Measurements from ENCODE around the gene TENM3. TPM values are rescaled to one million over a fixed set of nuclear protein-coding genes. Genes with fewer than 3 reads are reported as not detected.

TENM3 gene
- total and polyA plus RNA-seq, 2 of the 8 experiments (the other 6 are each of a cell fraction or from before 2014, with no cell fraction given): 36.9 to 69.3 TPM

DNA sequence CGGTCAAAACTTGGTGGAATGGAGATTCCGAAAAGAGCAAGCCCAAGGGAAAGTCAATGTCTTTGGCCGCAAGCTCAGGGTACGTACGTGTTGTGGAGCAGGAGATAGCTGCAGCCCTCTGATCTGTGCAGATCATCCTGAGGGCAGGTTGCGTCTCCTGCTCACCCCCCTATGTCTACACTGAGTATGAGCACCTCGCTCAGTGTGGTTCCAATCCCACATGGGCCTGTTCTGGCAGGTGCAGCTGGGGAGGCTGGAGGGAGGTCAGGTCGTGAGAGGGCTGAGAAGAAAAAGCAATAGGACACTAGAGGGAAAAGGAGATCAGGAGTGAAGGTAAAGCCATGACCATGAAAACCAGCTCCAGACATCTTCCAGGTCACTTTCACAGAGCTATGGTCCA is 531.9 kb downstream of the TENM3 start:
- TF ChIP-seq JUN (IDR thresholded peaks at IDR 0.05; ENCODE audit: low read depth, low read length) (no peak), JUND (IDR thresholded peaks at IDR 0.05; ENCODE audit: low read length) (no peak), POLR2AphosphoS5 (IDR thresholded peaks at IDR 0.05; ENCODE audit: low read depth, low read length) (no peak), BACH1 (IDR thresholded peaks at IDR 0.05; ENCODE audit: low read length) (no peak), SP1 (IDR thresholded peaks at IDR 0.05; ENCODE audit: low read depth, low read length) (no peak), POLR2A (IDR thresholded peaks at IDR 0.05; ENCODE audit: control extremely low read depth in 1 of 2, low read depth in 2 of 2, low read length in 2 of 2) (no peak), SRF (IDR thresholded peaks at IDR 0.05; ENCODE audit: low read depth, low read length) (no peak)
- H2BK20ac ChIP-seq (ENCODE audit: low read length): no peak overlapping the region

More for the DNA sequence above, 531.9 kb downstream of the TENM3 start:
- Histone ChIP-seq H3K9ac (replicated peaks in 1 of 4; ENCODE audit: extremely low read depth in 1 of 4, low read depth in 3 of 4, low read length in 3 of 4) (no peak overlapping the region), H2BK5ac (ENCODE audit: low read depth, low read length) (no peak overlapping the region), H3K18ac (ENCODE audit: extremely low read depth, low read length) (no peak overlapping the region), H2BK120ac (replicated peaks; ENCODE audit: low read depth, low read length) (no peak overlapping the region), H3K79me1 (ENCODE audit: low read depth, low read length) (no peaks in the 10 kb centered on the region), H4K91ac (replicated peaks; ENCODE audit: insufficient read length, low read length) (no peak overlapping the region), H2BK12ac (ENCODE audit: low read depth, low read length) (no peak overlapping the region), H3K23me2 (ENCODE audit: low read depth, low read length) (no peaks in the 10 kb centered on the region), H3K4ac (replicated peaks; ENCODE audit: insufficient read length, low read depth, low read length) (no peak overlapping the region), H4K8ac (ENCODE audit: extremely low read depth, insufficient read depth, low read length) (0 out of 2 replicates have a peak overlapping the region, but pooled peaks have one; percentile 28), H3K14ac (ENCODE audit: insufficient read length) (no peak overlapping the region), H2AK5ac (ENCODE audit: low read depth, low read length) (no peak overlapping the region; the same call in 1 of the 2 replicates), H3K79me2 (ENCODE audit: control insufficient read depth in 1 of 2, insufficient read depth in 2 of 2, low read length in 2 of 2) (no peaks in the 10 kb centered on the region), H3K9me3 (ENCODE audit: insufficient read depth in 2 of 2, low read depth in 1 of 2, low read length in 1 of 2) (no peaks in the 10 kb centered on the region), H3K4me3 (ENCODE audit: extremely low read depth in 1 of 4, insufficient read depth in 2 of 4, low read depth in 3 of 4, low read length in 4 of 4) (no peak overlapping the region), H2BK15ac (ENCODE audit: low read length) (no peak overlapping the region), H3K27me3 (replicated peaks in 1 of 4; ENCODE audit: control insufficient read depth in 3 of 4, extremely low read depth in 1 of 4, insufficient read depth in 3 of 4, low read length in 3 of 4) (no peaks in the 10 kb centered on the region), H4K5ac (ENCODE audit: insufficient read length, low read depth, low read length) (no peak overlapping the region), H3K36me3 (ENCODE audit: control insufficient read depth in 2 of 4, insufficient read depth in 4 of 4, low read length in 3 of 4) (peaks cover 2 to 11% (median 7%) of the 10 kb centered on the region in 4 experiments; a peak in 5 of 8 replicates), H3K23ac (ENCODE audit: insufficient read length) (no peak overlapping the region), H3K4me1 (replicated peaks in 1 of 4; ENCODE audit: control insufficient read depth in 3 of 4, insufficient read depth in 4 of 4, low read length in 3 of 4) (peaks cover 4 to 12% (median 8%) of the 10 kb centered on the region in 4 experiments), H3K27ac (ENCODE audit: low read depth, low read length) (no peak overlapping the region), H3K4me2 (ENCODE audit: insufficient read depth in 1 of 2, low read depth in 2 of 2, low read length in 2 of 2) (no peak overlapping the region), H3K56ac (replicated peaks; ENCODE audit: insufficient read length, low read depth, low read length) (no peak overlapping the region), H2AFZ (ENCODE audit: low read length) (no peak overlapping the region), H4K20me1 (replicated peaks in 1 of 2; ENCODE audit: control insufficient read depth in 1 of 2, insufficient read depth in 2 of 2, low read length in 2 of 2) (no peaks in the 10 kb centered on the region)
- WGBS, 2 experiments (ENCODE audit: extremely low coverage in 1 of 2, insufficient coverage in 1 of 2, insufficient read length in 1 of 2, insufficient replicate concordance in 2 of 2, low coverage in 1 of 2, low lambda C conversion rate in 2 of 2, missing lambda C conversion rate in 1 of 2): 96% methylated on average over 8 of the region's 8 CpGs; no CpG with 5 or more reads in 1 of the 2 experiments
- DNase-seq (ENCODE audit: low read depth in 1 of 2, low spot score in 2 of 2) (no peak), FAIRE-seq (no peak)
- CTCF ChIA-PET (ENCODE audit: partially characterized antibody): interaction anchor here (0.5 to 2.0 kb wide), 3 partner anchors 9 to 237 kb away, joined by 3 to 5 read pairs (median 5); no protein-coding TSS in a partner anchor
- POLR2A ChIA-PET (ENCODE audit: partially characterized antibody): no interaction called here
